ENCODE measurements around the gene SELE.
"Not testable (repeated sequence)": the region's sequence is repeated elsewhere in the genome, so short reads cannot be mapped to it uniquely, and the experiment has no call there.

GRCh38 chr1:169713090-169713489 lies 20.8 kb downstream of the SELE start:
- TF ChIP-seq, protein P1, sequence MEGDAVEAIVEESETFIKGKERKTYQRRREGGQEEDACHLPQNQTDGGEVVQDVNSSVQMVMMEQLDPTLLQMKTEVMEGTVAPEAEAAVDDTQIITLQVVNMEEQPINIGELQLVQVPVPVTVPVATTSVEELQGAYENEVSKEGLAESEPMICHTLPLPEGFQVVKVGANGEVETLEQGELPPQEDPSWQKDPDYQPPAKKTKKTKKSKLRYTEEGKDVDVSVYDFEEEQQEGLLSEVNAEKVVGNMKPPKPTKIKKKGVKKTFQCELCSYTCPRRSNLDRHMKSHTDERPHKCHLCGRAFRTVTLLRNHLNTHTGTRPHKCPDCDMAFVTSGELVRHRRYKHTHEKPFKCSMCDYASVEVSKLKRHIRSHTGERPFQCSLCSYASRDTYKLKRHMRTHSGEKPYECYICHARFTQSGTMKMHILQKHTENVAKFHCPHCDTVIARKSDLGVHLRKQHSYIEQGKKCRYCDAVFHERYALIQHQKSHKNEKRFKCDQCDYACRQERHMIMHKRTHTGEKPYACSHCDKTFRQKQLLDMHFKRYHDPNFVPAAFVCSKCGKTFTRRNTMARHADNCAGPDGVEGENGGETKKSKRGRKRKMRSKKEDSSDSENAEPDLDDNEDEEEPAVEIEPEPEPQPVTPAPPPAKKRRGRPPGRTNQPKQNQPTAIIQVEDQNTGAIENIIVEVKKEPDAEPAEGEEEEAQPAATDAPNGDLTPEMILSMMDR (conservative IDR thresholded peaks at IDR 0.05; ENCODE audit: low read depth, low read length): not testable (repeated sequence)
- TF ChIP-seq POLR2A (IDR thresholded peaks at IDR 0.05; ENCODE audit: low read depth, low read length); MAZ (IDR thresholded peaks at IDR 0.05; ENCODE audit: borderline replicate concordance, low read depth, low read length); FOS (IDR thresholded peaks at IDR 0.05; ENCODE audit: low read depth, low read length); CEBPB (IDR thresholded peaks at IDR 0.05; ENCODE audit: low read depth, low read length); RFX5 (IDR thresholded peaks at IDR 0.05; ENCODE audit: low read depth, low read length); MXI1 (IDR thresholded peaks at IDR 0.05; ENCODE audit: borderline replicate concordance, low read depth, low read length); NFE2L2 (IDR thresholded peaks at IDR 0.05; ENCODE audit: low read depth, low read length); BHLHE40 (IDR thresholded peaks at IDR 0.05; ENCODE audit: low read depth, low read length); SMC3 (IDR thresholded peaks at IDR 0.05; ENCODE audit: low read depth, low read length): not testable (repeated sequence)
- TF ChIP-seq, protein P2, sequence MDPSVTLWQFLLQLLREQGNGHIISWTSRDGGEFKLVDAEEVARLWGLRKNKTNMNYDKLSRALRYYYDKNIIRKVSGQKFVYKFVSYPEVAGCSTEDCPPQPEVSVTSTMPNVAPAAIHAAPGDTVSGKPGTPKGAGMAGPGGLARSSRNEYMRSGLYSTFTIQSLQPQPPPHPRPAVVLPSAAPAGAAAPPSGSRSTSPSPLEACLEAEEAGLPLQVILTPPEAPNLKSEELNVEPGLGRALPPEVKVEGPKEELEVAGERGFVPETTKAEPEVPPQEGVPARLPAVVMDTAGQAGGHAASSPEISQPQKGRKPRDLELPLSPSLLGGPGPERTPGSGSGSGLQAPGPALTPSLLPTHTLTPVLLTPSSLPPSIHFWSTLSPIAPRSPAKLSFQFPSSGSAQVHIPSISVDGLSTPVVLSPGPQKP (IDR thresholded peaks at IDR 0.05; ENCODE audit: borderline replicate concordance, low read depth, low read length): not testable (repeated sequence)
- TF ChIP-seq, protein P3, sequence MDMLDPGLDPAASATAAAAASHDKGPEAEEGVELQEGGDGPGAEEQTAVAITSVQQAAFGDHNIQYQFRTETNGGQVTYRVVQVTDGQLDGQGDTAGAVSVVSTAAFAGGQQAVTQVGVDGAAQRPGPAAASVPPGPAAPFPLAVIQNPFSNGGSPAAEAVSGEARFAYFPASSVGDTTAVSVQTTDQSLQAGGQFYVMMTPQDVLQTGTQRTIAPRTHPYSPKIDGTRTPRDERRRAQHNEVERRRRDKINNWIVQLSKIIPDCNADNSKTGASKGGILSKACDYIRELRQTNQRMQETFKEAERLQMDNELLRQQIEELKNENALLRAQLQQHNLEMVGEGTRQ (IDR thresholded peaks at IDR 0.05; ENCODE audit: low read depth, low read length): not testable (repeated sequence)

Data from IMR-90 (cell line).